IPS-20b (cell line): ENCODE measurements around the gene SUSD4.
"Not testable (repeated sequence)": the region's sequence is repeated elsewhere in the genome, so short reads cannot be mapped to it uniquely, and the experiment has no call there.

Experiments
- H3K27ac ChIP-seq: one replicate; pipeline ENCODE4 v1.5.1; 2013; ENCODE audit warnings: low read length
- H3K27me3 ChIP-seq: 2 replicates; pipeline ENCODE4 v1.6.1; 2013; ENCODE audit warnings: mild to moderate bottlenecking, low read length, inconsistent platforms; ENCODE audit not compliant: insufficient read depth
- H3K36me3 ChIP-seq: 2 replicates; pipeline ENCODE4 v1.6.1; 2013; ENCODE audit warnings: low read depth, mild to moderate bottlenecking, inconsistent platforms, low read length, moderate library complexity; ENCODE audit not compliant: insufficient read depth
- H3K4me1 ChIP-seq: 2 replicates; pipeline ENCODE4 v1.6.1; 2013; ENCODE audit warnings: mild to moderate bottlenecking, control low read depth, inconsistent platforms, low read length, moderate library complexity; ENCODE audit not compliant: insufficient read depth
- H3K4me3 ChIP-seq: 2 replicates; pipeline ENCODE4 v1.5.1; 2013; ENCODE audit warnings: mild to moderate bottlenecking, low read length, inconsistent platforms
- H3K9ac ChIP-seq: 2 replicates; pipeline ENCODE4 v1.6.1; 2013; ENCODE audit warnings: low read depth, mild to moderate bottlenecking, inconsistent platforms, low read length, moderate library complexity
- H3K9me3 ChIP-seq: 2 replicates; pipeline ENCODE4 v1.6.1; 2013; ENCODE audit warnings: mild to moderate bottlenecking, low read depth, low read length, inconsistent platforms; ENCODE audit not compliant: insufficient read depth

The SUSD4 gene

GRCh38 chr1:223363856-223364684, at the start of gene SUSD4:
Gene SUSD4 (minus strand): TSS chr1:223364176. CDS start chr1:223363425, 751 bp downstream.
- Histone ChIP-seq H3K36me3 (no peaks in the 10 kb centered on the region), H3K4me3 (peak within 1 kb of the TSS; percentile 77), H3K9me3 (no peaks in the 10 kb centered on the region), H3K27ac (no peak within 1 kb of the TSS), H3K27me3 (peaks cover 68% of the 10 kb centered on the region), H3K9ac (peak within 1 kb of the TSS; percentile 36; the same call in 1 of the 2 replicates), H3K4me1 (0 out of 2 replicates have a peak, but pooled peaks cover 7% of the 10 kb centered on the region)

GRCh38 chr1:223413216-223413615, 49.2 kb upstream of the SUSD4 start:
- no peaks in the 10 kb centered on the region for H3K36me3 ChIP-seq
- no peak overlapping the region for H3K27ac ChIP-seq
- no peak overlapping the region for H3K4me3 ChIP-seq
- no peaks in the 10 kb centered on the region for H3K9me3 ChIP-seq
- H3K4me1 ChIP-seq, result no peaks in the 10 kb centered on the region
- H3K27me3 ChIP-seq, result no peaks in the 10 kb centered on the region
- no peak overlapping the region for H3K9ac ChIP-seq

GRCh38 chr1:223411710-223412109, 47.7 kb upstream of the SUSD4 start:
- H3K9ac ChIP-seq, result no peak overlapping the region
- H3K36me3 ChIP-seq, result no peaks in the 10 kb centered on the region
- no peak overlapping the region for H3K27ac ChIP-seq
- no peaks in the 10 kb centered on the region for H3K9me3 ChIP-seq
- no peaks in the 10 kb centered on the region for H3K4me1 ChIP-seq
- H3K27me3 ChIP-seq, result no peaks in the 10 kb centered on the region
- H3K4me3 ChIP-seq, result no peak overlapping the region

GRCh38 chr1:223411309-223411708, 47.3 kb upstream of the SUSD4 start:
- H3K4me1 ChIP-seq, result no peaks in the 10 kb centered on the region
- no peak overlapping the region for H3K9ac ChIP-seq
- H3K9me3 ChIP-seq, result no peaks in the 10 kb centered on the region
- no peak overlapping the region for H3K27ac ChIP-seq
- no peaks in the 10 kb centered on the region for H3K36me3 ChIP-seq
- H3K27me3 ChIP-seq, result no peaks in the 10 kb centered on the region
- no peak overlapping the region for H3K4me3 ChIP-seq

- H3K9me3 ChIP-seq, result no peaks in the 10 kb centered on the region
- no peaks in the 10 kb centered on the region for H3K4me1 ChIP-seq
- no peak overlapping the region for H3K9ac ChIP-seq
- no peak overlapping the region for H3K27ac ChIP-seq
- H3K4me3 ChIP-seq, result no peak overlapping the region
- no peaks in the 10 kb centered on the region for H3K27me3 ChIP-seq
- H3K36me3 ChIP-seq, result no peaks in the 10 kb centered on the region
Measured at GRCh38 chr1:223410036-223410435, 46.1 kb upstream of the SUSD4 start.

- no peak overlapping the region for H3K4me3 ChIP-seq
- H3K9me3 ChIP-seq, result no peaks in the 10 kb centered on the region
- H3K27me3 ChIP-seq, result no peaks in the 10 kb centered on the region
- H3K36me3 ChIP-seq, result no peaks in the 10 kb centered on the region
- no peak overlapping the region for H3K27ac ChIP-seq
- no peaks in the 10 kb centered on the region for H3K4me1 ChIP-seq
- no peak overlapping the region for H3K9ac ChIP-seq
Measured at GRCh38 chr1:223405507-223405906, 41.5 kb upstream of the SUSD4 start.

- Histone ChIP-seq H3K9me3 (no peaks in the 10 kb centered on the region), H3K4me3 (no peak overlapping the region), H3K27ac (no peak overlapping the region), H3K4me1 (no peaks in the 10 kb centered on the region), H3K9ac (no peak overlapping the region), H3K27me3 (no peaks in the 10 kb centered on the region), H3K36me3 (no peaks in the 10 kb centered on the region)
Measured at GRCh38 chr1:223403184-223403815, 39.3 kb upstream of the SUSD4 start.

- H3K9me3 ChIP-seq, result no peaks in the 10 kb centered on the region
- H3K4me1 ChIP-seq, result no peaks in the 10 kb centered on the region
- no peak overlapping the region for H3K9ac ChIP-seq
- H3K4me3 ChIP-seq, result no peak overlapping the region
- H3K27ac ChIP-seq, result no peak overlapping the region
- no peaks in the 10 kb centered on the region for H3K36me3 ChIP-seq
- H3K27me3 ChIP-seq, result no peaks in the 10 kb centered on the region
Measured at GRCh38 chr1:223402790-223403142, 38.8 kb upstream of the SUSD4 start.

- Histone ChIP-seq H3K4me1 (no peaks in the 10 kb centered on the region), H3K4me3 (no peak overlapping the region), H3K27me3 (no peaks in the 10 kb centered on the region), H3K36me3 (no peaks in the 10 kb centered on the region), H3K9me3 (no peaks in the 10 kb centered on the region), H3K9ac (no peak overlapping the region), H3K27ac (no peak overlapping the region)
Measured at GRCh38 chr1:223401873-223402789, 38.2 kb upstream of the SUSD4 start.

GRCh38 chr1:223399393-223399792, 35.4 kb upstream of the SUSD4 start:
- not testable (repeated sequence) for H3K27ac ChIP-seq, H3K9ac ChIP-seq, H3K4me1 ChIP-seq, H3K9me3 ChIP-seq, H3K4me3 ChIP-seq, H3K27me3 ChIP-seq, H3K36me3 ChIP-seq

- H3K9me3 ChIP-seq, result no peaks in the 10 kb centered on the region
- no peak overlapping the region for H3K4me3 ChIP-seq
- no peaks in the 10 kb centered on the region for H3K36me3 ChIP-seq
- H3K27me3 ChIP-seq, result peaks cover 33% of the 10 kb centered on the region
- no peak overlapping the region for H3K27ac ChIP-seq
- H3K4me1 ChIP-seq, result no peaks in the 10 kb centered on the region
- H3K9ac ChIP-seq, result no peak overlapping the region
Measured at GRCh38 chr1:223394706-223395105, 30.7 kb upstream of the SUSD4 start.
